SU-DHL-6 (cell line): ENCODE data around the gene RABL2B.

ENCODE experiments used
- CTCF ChIP-seq: fragments of 200-600 bp; sonication (generic); IDR thresholded peaks from one replicate; pipeline ENCODE4 v1.5.1; 2017; ENCODE audit warnings: antibody characterized with exemption, mild to moderate bottlenecking, low read length, moderate library complexity; ENCODE audit not compliant: insufficient read depth, poor library complexity, severe bottlenecking
- EZH2phosphoT487 ChIP-seq: fragments of 200-600 bp; sonication (generic), shearing (Covaris generic); conservative IDR thresholded peaks from 2 replicates; pipeline ENCODE4 v1.6.1; 2018; ENCODE audit warnings: mild to moderate bottlenecking, antibody characterized with exemption, low read length, moderate library complexity, mixed read lengths

GRCh38 chr22:50735739-50736030, 47.8 kb downstream of the RABL2B start:
- TF ChIP-seq CTCF (no peak), EZH2phosphoT487 (no peak)
